Nephron (organoid): ENCODE data around the gene LAMA5.

Source experiments
- H3K27ac Mint-ChIP-seq, 3 experiments: 2 replicates each; pipeline ENCODE4 v1.8.0; 2020; ENCODE audit warnings: mixed read lengths in 3 of 3, mild to moderate bottlenecking in 2 of 3, moderate library complexity in 1 of 3
- H3K27me3 Mint-ChIP-seq: 2 replicates; pipeline ENCODE4 v1.8.0; 2021; ENCODE audit warnings: low read depth, mild to moderate bottlenecking, moderate library complexity, mixed read lengths
- H3K36me3 Mint-ChIP-seq: 2 replicates; pipeline ENCODE4 v1.8.0; 2020; ENCODE audit warnings: low read depth, mixed read lengths
- H3K4me1 Mint-ChIP-seq: 2 replicates; pipeline ENCODE4 v1.8.0; 2020; ENCODE audit warnings: mixed read lengths
- H3K4me3 Mint-ChIP-seq, 3 experiments: 2 replicates each; pipeline ENCODE4 v1.8.0; 2020; ENCODE audit warnings: mild to moderate bottlenecking in 3 of 3, mixed read lengths in 3 of 3, moderate library complexity in 2 of 3
- H3K9me3 Mint-ChIP-seq: 2 replicates; pipeline ENCODE4 v1.8.0; 2020; ENCODE audit warnings: mixed read lengths
- CTCF ChIP-seq, 3 experiments: fragments of 200-600 bp; sonication (generic); IDR thresholded peaks; one replicate each; pipeline ENCODE4 v1.5.0; 2021; ENCODE audit warnings: antibody characterized with exemption in 3 of 3; ENCODE audit not compliant: unreplicated experiment in 3 of 3

LAMA5 gene

GRCh38 chr20:62326959-62327725 lies 40.0 kb downstream of the LAMA5 start:
- no peak for TF ChIP-seq CTCF (IDR thresholded peaks at IDR 0.05; ENCODE audit: unreplicated experiment in 3 of 3)
- H3K36me3 Mint-ChIP-seq = peaks cover 18% of the 10 kb centered on the region
- H3K9me3 Mint-ChIP-seq = no peaks in the 10 kb centered on the region
- H3K27me3 Mint-ChIP-seq = no peaks in the 10 kb centered on the region
- H3K27ac Mint-ChIP-seq = no peak overlapping the region
- no peaks in the 10 kb centered on the region for H3K4me1 Mint-ChIP-seq
- H3K4me3 Mint-ChIP-seq = no peak overlapping the region

- H3K4me3 Mint-ChIP-seq = no peak overlapping the region
- no peaks in the 10 kb centered on the region for H3K4me1 Mint-ChIP-seq
- H3K36me3 Mint-ChIP-seq = peaks cover 18% of the 10 kb centered on the region
- no peak overlapping the region for H3K27ac Mint-ChIP-seq
- H3K27me3 Mint-ChIP-seq = no peaks in the 10 kb centered on the region
- no peak for TF ChIP-seq CTCF (IDR thresholded peaks at IDR 0.05; ENCODE audit: unreplicated experiment in 3 of 3)
- no peaks in the 10 kb centered on the region for H3K9me3 Mint-ChIP-seq
Measured at GRCh38 chr20:62326559-62326958, 40.6 kb downstream of the LAMA5 start.

- H3K4me3 Mint-ChIP-seq = no peak overlapping the region
Measured at GRCh38 chr20:62325172-62325905, 41.8 kb downstream of the LAMA5 start.

GRCh38 chr20:62323980-62324906 lies 42.9 kb downstream of the LAMA5 start:
- H3K27ac Mint-ChIP-seq = no peak overlapping the region
- H3K27me3 Mint-ChIP-seq = no peaks in the 10 kb centered on the region

More at GRCh38 chr20:62325172-62325905, 41.8 kb downstream of the LAMA5 start:
- Mint-ChIP-seq H3K4me1 (no peaks in the 10 kb centered on the region), H3K36me3 (peaks cover 22% of the 10 kb centered on the region), H3K27me3 (no peaks in the 10 kb centered on the region), H3K9me3 (no peaks in the 10 kb centered on the region), H3K27ac (no peak overlapping the region)
- TF ChIP-seq CTCF (IDR thresholded peaks at IDR 0.05; ENCODE audit: unreplicated experiment in 3 of 3) = no peak

More at GRCh38 chr20:62323980-62324906, 42.9 kb downstream of the LAMA5 start:
- H3K4me3 Mint-ChIP-seq = no peak overlapping the region
- no peaks in the 10 kb centered on the region for H3K9me3 Mint-ChIP-seq
- H3K36me3 Mint-ChIP-seq = peaks cover 23% of the 10 kb centered on the region
- H3K4me1 Mint-ChIP-seq = no peaks in the 10 kb centered on the region
- TF ChIP-seq CTCF (IDR thresholded peaks at IDR 0.05; ENCODE audit: unreplicated experiment in 3 of 3) = no peak
